H54 (cell line): ENCODE results near the gene TBX19.

Experiments used
- DNase-seq: peaks from one replicate; pipeline ENCODE4 v3.0.0; 2011; ENCODE audit warnings: low spot score, mixed read lengths; ENCODE audit not compliant: insufficient read length
- FAIRE-seq: peaks from 3 replicates; lab custom pipeline; 2011; peaks lifted over from hg19 to GRCh38; lab: Jason Lieb, UNC
- POLR2A ChIP-seq: IDR thresholded peaks from 2 replicates; pipeline ENCODE4 v1.6.1; 2011; ENCODE audit warnings: low read depth, mild to moderate bottlenecking, low read length

The TBX19 gene

DNA sequence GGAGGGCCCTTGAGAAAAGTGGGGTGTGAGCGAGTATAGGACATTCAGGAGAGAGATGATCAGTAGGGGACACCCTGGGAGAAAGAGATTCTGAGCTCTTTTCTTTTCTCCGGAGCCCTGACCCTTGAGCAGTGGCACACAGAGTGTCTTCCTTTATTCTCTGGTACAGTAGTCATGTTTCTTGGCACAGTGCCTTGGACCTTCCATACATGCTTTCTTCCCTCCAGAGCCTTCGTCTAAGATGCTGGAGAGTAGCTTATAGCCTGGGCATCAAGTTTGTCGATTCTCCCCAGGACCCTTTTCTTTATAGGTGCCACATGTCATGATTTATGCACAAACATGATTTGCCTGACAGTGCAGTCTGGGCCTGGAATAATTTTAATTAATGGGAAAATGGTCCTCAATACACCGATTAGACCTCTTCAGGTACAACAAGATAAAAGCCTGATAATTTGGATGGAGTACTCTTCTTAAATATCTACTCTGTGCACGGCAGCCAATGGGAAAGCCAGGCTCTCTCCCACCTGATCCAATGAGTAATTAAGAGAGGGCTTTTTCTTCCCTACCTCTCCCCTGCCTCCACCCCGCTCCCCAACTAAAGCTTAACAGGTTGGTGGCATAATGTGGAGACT, at the start of gene TBX19:
Gene TBX19, plus strand, starts transcription at position 582 of the 632 bp plus-strand sequence. CDS start 214 bp downstream, outside the sequence.
- no peak for TF ChIP-seq POLR2A
- DNase-seq (no peak), FAIRE-seq (no peak)

DNA sequence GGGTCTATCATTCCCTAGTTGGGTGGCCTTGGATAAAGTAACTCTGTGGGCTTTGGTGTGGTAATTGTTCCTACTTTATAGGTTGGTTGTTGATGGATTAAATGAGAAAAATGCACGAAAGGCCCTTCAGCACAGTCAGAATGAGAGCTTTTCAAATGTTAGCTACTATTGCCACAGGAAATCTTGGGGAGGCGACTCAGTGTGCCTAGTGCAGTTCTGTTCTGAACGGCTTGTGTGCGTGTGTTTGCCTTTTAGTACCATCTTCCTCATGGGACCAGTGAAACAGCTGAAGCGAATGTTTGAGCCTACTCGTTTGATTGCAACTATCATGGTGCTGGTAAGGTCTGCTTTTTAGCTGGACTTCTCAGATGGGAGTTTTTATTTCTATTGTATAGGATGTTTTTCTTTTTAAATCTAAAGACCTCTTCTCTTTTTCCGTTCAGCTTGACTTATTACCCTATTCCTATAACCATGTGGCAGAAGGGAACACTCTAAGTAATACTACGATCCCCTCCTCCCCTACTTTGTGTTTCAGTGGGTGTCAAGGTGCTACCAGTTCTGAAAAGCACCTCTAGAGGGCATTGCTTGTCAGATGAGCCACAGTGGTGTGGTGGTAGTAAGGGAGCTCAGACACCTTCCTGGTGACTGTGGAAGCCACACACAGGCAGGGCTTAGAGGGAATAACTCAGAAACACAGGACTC, 45.7 kb upstream of the TBX19 start:
- no peak for TF ChIP-seq POLR2A
- FAIRE-seq (no peak), DNase-seq (peak; percentile 54)

DNA sequence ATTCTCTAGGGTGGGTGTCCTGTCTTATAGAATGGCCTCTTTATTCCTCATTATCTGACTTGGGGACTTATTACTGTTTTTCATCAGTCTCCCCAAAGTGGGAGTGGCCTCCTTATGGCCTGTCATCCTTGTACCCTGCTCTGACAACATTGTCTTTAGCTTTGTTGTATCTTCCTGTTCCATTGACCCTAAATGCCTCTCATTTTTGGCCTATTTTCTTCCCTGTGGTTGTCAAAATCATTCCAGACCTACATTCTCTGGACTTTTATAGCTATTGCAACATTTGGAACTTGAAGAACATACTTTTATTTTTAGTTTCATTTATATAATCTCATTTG, 45.2 kb upstream of the TBX19 start:
- DNase-seq (no peak), FAIRE-seq (no peak)
- TF ChIP-seq POLR2A = no peak

GRCh38 chr1:168235937-168236336, 44.7 kb upstream of the TBX19 start:
- FAIRE-seq (no peak), DNase-seq (no peak)
- TF ChIP-seq POLR2A = no peak

DNA sequence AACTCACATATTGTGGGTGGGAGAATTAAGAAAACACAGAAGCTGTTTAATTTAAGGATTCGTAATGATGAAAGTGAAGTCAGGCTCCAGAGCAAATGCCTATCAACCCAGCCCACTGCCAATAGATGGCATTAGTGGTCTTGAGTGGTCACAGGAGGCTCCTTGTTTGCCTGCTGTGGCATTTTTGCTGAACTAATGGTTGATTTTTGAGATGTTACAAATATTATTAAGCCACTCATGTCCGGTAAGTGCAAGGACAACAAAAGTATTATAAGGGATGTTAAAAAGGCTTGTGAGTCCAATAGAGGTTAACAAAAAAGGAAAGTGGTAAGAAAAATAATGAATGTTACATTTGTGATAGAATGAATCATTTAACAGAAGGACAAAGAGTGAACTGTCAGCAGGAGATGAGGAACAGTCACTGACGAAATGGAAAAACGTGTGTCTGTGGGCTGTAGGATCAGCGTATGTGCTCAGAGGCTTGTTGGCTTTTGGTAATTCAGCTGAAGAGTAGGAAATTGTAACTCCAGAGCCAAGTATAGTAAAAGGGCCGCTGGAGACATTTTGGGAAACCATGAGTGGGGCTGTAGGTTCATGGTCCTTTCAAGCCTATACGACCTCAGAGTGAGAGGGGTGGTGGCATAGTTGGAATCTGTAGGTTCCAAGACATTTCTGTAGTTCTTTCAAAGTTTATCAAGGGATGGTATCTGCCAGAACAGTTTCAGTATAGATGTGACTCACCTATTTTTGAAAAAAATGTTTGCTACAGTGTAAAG, 43.7 kb upstream of the TBX19 start:
- DNase-seq (no peak), FAIRE-seq (no peak)
- no peak for TF ChIP-seq POLR2A

DNA sequence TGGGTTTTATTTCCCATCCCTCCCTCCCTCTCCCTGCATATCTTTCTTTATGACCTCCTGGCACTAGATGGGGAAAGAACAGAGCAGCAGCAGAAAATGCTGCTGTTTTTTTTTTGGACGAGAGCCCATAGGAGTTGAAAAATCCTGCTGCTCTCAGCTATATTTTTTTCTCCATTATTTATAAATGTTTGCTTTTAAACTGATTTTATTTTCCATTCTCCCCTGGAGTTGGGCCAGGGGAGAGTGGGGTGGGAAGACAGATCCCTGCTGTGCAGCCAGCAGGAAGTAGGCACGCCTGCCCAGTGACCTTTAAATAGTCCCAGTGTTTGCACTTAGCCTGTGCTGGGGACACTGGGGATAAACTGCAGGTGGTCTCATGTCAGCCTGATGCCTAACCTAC, 37.5 kb upstream of the TBX19 start:
- no peak for FAIRE-seq
- DNase-seq = no peak

GRCh38 chr1:168243636-168244212, 37.0 kb upstream of the TBX19 start:
- DNase-seq = no peak
- TF ChIP-seq POLR2A = no peak
- FAIRE-seq = no peak

More for the DNA sequence above, 37.5 kb upstream of the TBX19 start:
- no peak for TF ChIP-seq POLR2A

DNA sequence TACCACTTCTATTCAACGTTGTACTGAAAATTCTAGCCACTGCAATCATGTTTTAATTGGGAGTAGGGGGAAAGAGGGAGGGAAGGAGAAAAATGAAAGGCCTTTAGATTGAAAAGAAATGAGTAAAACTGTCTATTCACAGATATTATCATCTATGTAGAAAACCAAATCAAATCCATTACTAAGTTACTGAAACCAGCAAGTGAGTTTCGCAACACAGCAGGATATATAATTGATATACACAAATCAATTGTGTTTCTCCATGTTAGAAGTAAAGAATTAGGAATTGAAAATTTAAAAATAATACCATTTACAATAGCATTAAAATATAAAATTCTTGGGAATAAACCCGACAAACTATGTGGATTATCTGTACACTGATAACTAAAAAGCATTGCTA, 35.6 kb upstream of the TBX19 start:
- DNase-seq = no peak
- no peak for TF ChIP-seq POLR2A
- no peak for FAIRE-seq

- no peak for TF ChIP-seq POLR2A
- DNase-seq (no peak), FAIRE-seq (no peak)
Measured at GRCh38 chr1:168246506-168246905, 34.2 kb upstream of the TBX19 start.

DNA sequence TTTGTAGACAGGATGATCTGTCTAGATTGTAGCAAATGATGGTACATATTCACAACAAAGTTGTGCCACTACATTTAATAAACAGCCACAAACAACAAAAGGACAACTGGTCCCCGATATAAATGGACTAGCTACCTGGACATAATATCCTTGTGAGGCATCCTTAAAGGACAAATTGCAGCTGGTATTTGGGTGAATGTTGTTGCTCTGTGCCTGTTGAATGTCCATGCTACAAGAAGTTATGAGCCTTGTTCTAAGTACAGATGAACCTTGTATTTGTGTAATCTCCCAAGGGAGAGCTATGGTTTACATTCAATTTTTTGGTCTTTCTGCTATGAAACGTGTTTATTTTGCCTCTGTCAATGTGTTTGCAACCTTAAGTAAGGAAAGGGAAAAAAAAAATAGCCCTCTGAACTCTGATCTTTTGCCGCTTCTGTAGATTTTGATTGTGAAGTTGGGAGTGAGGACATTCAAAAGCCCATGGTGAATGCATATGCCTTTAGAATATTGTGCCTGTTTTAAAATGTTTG, 28.4 kb upstream of the TBX19 start:
- no peak for FAIRE-seq
- TF ChIP-seq POLR2A = no peak
- DNase-seq = no peak

DNA sequence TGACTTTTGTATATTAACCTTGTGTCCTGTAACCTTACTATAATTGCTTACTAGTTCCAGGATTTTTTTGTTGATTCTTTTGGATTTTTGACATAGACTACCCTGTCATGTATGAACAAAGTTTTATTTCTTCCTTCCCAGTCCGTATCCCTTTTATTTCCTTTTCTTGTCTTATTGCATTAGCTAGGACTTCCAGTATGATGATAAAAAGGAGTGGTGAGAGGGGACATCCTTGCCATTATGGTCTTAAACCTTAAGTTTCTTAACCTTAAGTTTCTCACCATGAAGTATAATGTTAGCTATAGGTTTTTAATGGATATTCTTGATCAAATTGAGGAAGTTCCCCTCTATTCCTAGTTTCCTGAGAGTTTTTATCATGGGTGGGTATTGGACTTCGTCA, 24.5 kb upstream of the TBX19 start:
- TF ChIP-seq POLR2A = no peak
- DNase-seq (no peak), FAIRE-seq (no peak)

- FAIRE-seq = no peak
Measured at GRCh38 chr1:168257397-168257796, 23.3 kb upstream of the TBX19 start.

DNA sequence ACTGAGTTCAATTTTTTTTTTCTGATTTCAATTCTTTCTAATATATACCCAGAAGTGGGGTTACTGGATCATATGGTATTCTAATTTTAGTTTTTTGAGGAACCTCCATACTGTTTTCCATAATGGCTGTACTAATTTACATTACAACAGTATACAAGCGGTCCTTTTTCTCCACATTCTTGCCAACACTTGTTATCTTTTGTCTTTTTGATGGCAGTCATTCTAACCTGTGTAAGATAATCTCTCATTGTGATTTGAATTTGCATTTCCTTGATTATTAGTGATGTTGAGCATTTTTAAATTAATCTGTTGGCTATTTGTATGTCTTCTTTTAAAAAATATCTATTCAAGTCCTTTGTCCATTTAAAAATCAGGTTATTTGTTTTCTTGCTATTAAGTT, 21.1 kb upstream of the TBX19 start:
- DNase-seq (no peak), FAIRE-seq (no peak)
- no peak for TF ChIP-seq POLR2A

More at GRCh38 chr1:168257397-168257796, 23.3 kb upstream of the TBX19 start:
- no peak for TF ChIP-seq POLR2A
- no peak for DNase-seq

- no peak for DNase-seq
- TF ChIP-seq POLR2A = no peak
- FAIRE-seq = no peak
Measured at GRCh38 chr1:168260393-168260792, 20.3 kb upstream of the TBX19 start.
